K562 (cell line): ENCODE data around the gene SF3A2. TPM values are rescaled to one million over a fixed set of nuclear protein-coding genes. Genes with fewer than 3 reads are reported as not detected.

Experiments
- ATAC-seq: fragments of 200-7000 bp; cut with Tn5 transposase; 3 replicates; pipeline ENCODE4 v1.9.1; 2020; ENCODE audit warnings: moderate library complexity
- BruUV-seq: library from RNA; stranded (reverse); fragments of 400-500 nt; replicated peaks from 2 replicates; lab custom pipeline; 2021; lab: Mats Ljungman, UMichigan
- CTCF ChIA-PET: fragments of 300-600 bp; formaldehyde crosslinking; extraction: SDS; loops from one replicate; lab custom pipeline; 2021; ENCODE audit warnings: low intra/inter-chr PET ratio; lab: Yijun Ruan, JAX
- POLR2A ChIA-PET: fragments of 300-600, 350-650 bp; sonication (Branson Sonifier 250); formaldehyde crosslinking; extraction: SDS; loops from one replicate; lab custom pipeline; 2021; ENCODE audit warnings: antibody characterized with exemption, inconsistent platforms; lab: Yijun Ruan, JAX
- DNase-seq, 4 experiments: peaks; one replicate each; pipeline versions ENCODE4 v3.0.0 to v3.0.0-alpha.2; 2011 to 2018; ENCODE audit warnings: low spot score in 3 of 4, mixed read lengths in 3 of 4; ENCODE audit errors: extremely low read depth in 1 of 4
- FAIRE-seq: peaks from 2 replicates; lab custom pipeline; 2011; peaks lifted over from hg19 to GRCh38; lab: Jason Lieb, UNC
- H2AFZ ChIP-seq: 2 replicates; pipeline ENCODE4 v1.6.0; 2011; ENCODE audit warnings: low read depth, low read length, control low read depth, inconsistent platforms
- H3K27ac ChIP-seq: fragments of 200-600 bp; 3 replicates; pipeline ENCODE4 v1.8.0; 2011; ENCODE audit warnings: low read depth, mild to moderate bottlenecking, control low read depth, inconsistent platforms, low read length, moderate library complexity, mixed read lengths; ENCODE audit errors: extremely low read depth
- H3K27me3 ChIP-seq, 2 experiments: fragments of 300-600 bp in 1 of 2; 2 replicates in 1 of 2; 3 replicates in 1 of 2; pipeline versions ENCODE4 v1.6.0 to v1.8.0; 2011; ENCODE audit warnings: inconsistent platforms in 2 of 2, low read length in 2 of 2, mild to moderate bottlenecking in 1 of 2, mixed read lengths in 1 of 2, moderate library complexity in 1 of 2; ENCODE audit not compliant: control insufficient read depth in 2 of 2, insufficient read depth in 2 of 2
- H3K36me3 ChIP-seq: fragments of 300-600 bp; 3 replicates; pipeline ENCODE4 v1.8.0; 2011; ENCODE audit warnings: mild to moderate bottlenecking, low read length, inconsistent platforms; ENCODE audit not compliant: control insufficient read depth, insufficient read depth
- H3K4me1 ChIP-seq, 2 experiments: fragments of 200-600 bp in 1 of 2; replicated peaks in 1 of 2; 2 replicates in 1 of 2; 3 replicates in 1 of 2; pipeline versions ENCODE4 v1.5.1 to v1.8.0; 2011; ENCODE audit warnings: inconsistent platforms in 2 of 2, low read length in 2 of 2, mild to moderate bottlenecking in 1 of 2, mixed read lengths in 1 of 2, moderate library complexity in 1 of 2; ENCODE audit not compliant: control insufficient read depth in 2 of 2, insufficient read depth in 2 of 2
- H3K4me2 ChIP-seq: 2 replicates; pipeline ENCODE4 v1.6.1; 2011; ENCODE audit warnings: low read length, control low read depth, inconsistent platforms, mixed read lengths; ENCODE audit not compliant: insufficient read depth
- H3K4me3 ChIP-seq: fragments of 200-600 bp; sonication (generic), shearing (Covaris generic); 2 replicates; pipeline ENCODE4 v1.5.1; 2016; ENCODE audit warnings: control low read depth, inconsistent platforms
- H3K79me2 ChIP-seq: fragments of 200-600 bp; 3 replicates; pipeline ENCODE4 v1.8.0; 2011; ENCODE audit warnings: low read length, inconsistent platforms; ENCODE audit not compliant: control insufficient read depth, insufficient read depth
- H3K9ac ChIP-seq, 2 experiments: 2 replicates each; pipeline versions ENCODE4 v1.6.0 to v1.6.1; 2011; ENCODE audit warnings: low read depth in 2 of 2, low read length in 2 of 2, control low read depth in 1 of 2, inconsistent platforms in 1 of 2, mild to moderate bottlenecking in 1 of 2, mixed read lengths in 1 of 2; ENCODE audit not compliant: insufficient read depth in 1 of 2
- H3K9me1 ChIP-seq: one replicate; pipeline ENCODE4 v1.6.0; 2011; ENCODE audit warnings: inconsistent platforms, mild to moderate bottlenecking, low read length, moderate library complexity; ENCODE audit not compliant: control insufficient read depth, insufficient read depth
- H3K9me3 ChIP-seq: replicated peaks from 2 replicates; pipeline ENCODE4 v1.5.1; 2011; ENCODE audit warnings: low read depth, low read length, inconsistent platforms; ENCODE audit not compliant: control insufficient read depth, insufficient read depth
- H4K20me1 ChIP-seq: replicated peaks from 2 replicates; pipeline ENCODE4 v1.6.1; 2011; ENCODE audit warnings: low read length, inconsistent platforms, mixed read lengths; ENCODE audit not compliant: control insufficient read depth, insufficient read depth
- CHD7 ChIP-seq: fragments of 200-600 bp; sonication (generic); IDR thresholded peaks from one replicate; pipeline ENCODE4 v1.6.1; 2012; ENCODE audit warnings: mild to moderate bottlenecking, low read depth, low read length, inconsistent platforms
- HDGF ChIP-seq: fragments of 450-650 bp; IDR thresholded peaks from 2 replicates; pipeline ENCODE4 v1.6.1; 2016
- ZNF12 ChIP-seq: sonication (generic); formaldehyde crosslinking; IDR thresholded peaks from 2 replicates; pipeline ENCODE4 v1.4.0; 2020; ENCODE audit warnings: mild to moderate bottlenecking, missing genetic modification reagents
- ZNF277 ChIP-seq: fragments of 250-450 bp; sonication (Bioruptor Pico); IDR thresholded peaks from 2 replicates; pipeline ENCODE4 v1.8.0; 2022; ENCODE audit warnings: inconsistent platforms, mild to moderate bottlenecking, moderate library complexity, borderline replicate concordance
- ZNF79 ChIP-seq: fragments of 250-450 bp; sonication (Bioruptor Pico); IDR thresholded peaks from 2 replicates; pipeline ENCODE4 v1.4.0; 2020; ENCODE audit warnings: low read depth, mild to moderate bottlenecking, moderate library complexity
- WGBS: fragments of 100-300 bp; shearing (Covaris generic); methylation state at CpG from one replicate; pipeline ENCODE4 v1.1.6; 2016; ENCODE audit warnings: low coverage, mixed read lengths; ENCODE audit not compliant: insufficient coverage; ENCODE audit errors: missing lambda C conversion rate; 5-methylcytosine and 5-hydroxymethylcytosine counted together
- in situ Hi-C: fragments of 300-500 bp; cut with MboI; formaldehyde crosslinking; loops from 4 replicates; pipeline ENCODE4 v1.15.0; 2018; ENCODE audit warnings: inconsistent platforms, mixed read lengths
- intact Hi-C: fragments of 100-400 bp; cut with micrococcal nuclease; formaldehyde crosslinking; loops from 2 replicates; pipeline ENCODE4 v1.14.2; 2022
- polyA plus RNA-seq, 8 experiments: library from polyadenylated mRNA; depleted of rRNA in 4 of 8; stranded (reverse) in 5 of 8; unstranded in 3 of 8; fragments of >200 nt; fragmentation: Nextera tagmentation in 2 of 8; fragmentation: Illumina TruSeq in 1 of 8; extraction: Ambion mirVana in 2 of 8; extraction: Trizol in 1 of 8; gene quantifications; 2 replicates each; pipeline versions ENCODE4 v1.2.1 to v1.2.3, GENCODE V29; 2011 to 2014; ENCODE audit warnings: inconsistent platforms in 1 of 8, missing spikeins in 1 of 8
- total RNA-seq, 7 experiments: library from RNA; depleted of rRNA in 6 of 7; stranded (reverse); fragments of >200 nt in 6 of 7; fragmentation: Illumina TruSeq in 2 of 7; extraction: Trizol in 2 of 7; gene quantifications; 2 replicates each; pipeline versions ENCODE4 v1.2.1 to v1.2.3, GENCODE V29; 2011 to 2021; ENCODE audit warnings: low replicate concordance in 1 of 7

SF3A2 gene
- total and polyA plus RNA-seq, 9 of the 15 experiments (the other 6 are each of a cell fraction or from before 2014, with no cell fraction given): 0.17 to 194 (median 22.8) TPM

- ChIA-PET POLR2A (interaction anchor here (0.6 to 0.9 kb wide), 2 partner anchors 14 to 44 kb away, joined by 3 to 4 read pairs; no protein-coding TSS in a partner anchor), CTCF (no interaction called here)
- Histone ChIP-seq H3K79me2 (peaks cover 21% of the 10 kb centered on the region), H3K9ac (no peak overlapping the region; a peak in 1 of 4 replicates), H3K4me2 (no peak overlapping the region), H4K20me1 (peaks cover 14% of the 10 kb centered on the region), H2AFZ (no peak overlapping the region), H3K4me3 (no peak overlapping the region), H3K27me3 (no peaks in the 10 kb centered on the region), H3K36me3 (peaks cover 83% of the 10 kb centered on the region; the same call in 2 of the 3 replicates), H3K9me3 (no peaks in the 10 kb centered on the region), H3K27ac (no peak overlapping the region), H3K9me1 (peaks cover 3% of the 10 kb centered on the region), H3K4me1 (peaks cover 0 to 53% of the 10 kb centered on the region in 2 experiments; a peak in 3 of 5 replicates)
- FAIRE-seq (no peak), ATAC-seq (no peak), DNase-seq (no peak)
- 91% methylated on average over 20 of the region's 21 CpGs for WGBS
- BruUV-seq: no TSS peak
- in situ Hi-C loops: no loop called here
- intact Hi-C loops: no loop called here
- TF ChIP-seq CHD7: no peak
- no peak for TF ChIP-seq ZNF12 (CRISPR knock-in tag)
- no peak for TF ChIP-seq ZNF277 (CRISPR knock-in tag)
- TF ChIP-seq ZNF79 (CRISPR knock-in tag): no peak
- no peak for TF ChIP-seq HDGF
Observed at GRCh38 chr19:2201473-2202148, 35.0 kb upstream of the SF3A2 start.
